Stomach (tissue), 4 donors: ENCODE measurements around the gene IQCM.

Experiments
- EP300 ChIP-seq: sonication (generic); formaldehyde crosslinking; IDR thresholded peaks from one replicate; pipeline ENCODE4 v1.6.1; 2017; ENCODE audit warnings: antibody characterized with exemption
- POLR2A ChIP-seq, 4 donors: fragments of 450-650 bp; IDR thresholded peaks; one replicate each; pipeline ENCODE4 v1.6.1; 2016; ENCODE audit warnings: antibody characterized with exemption in 4 of 4, control low read depth in 2 of 4, mild to moderate bottlenecking in 1 of 4, moderate library complexity in 1 of 4
- POLR2AphosphoS5 ChIP-seq, 3 donors: sonication (generic); formaldehyde crosslinking; IDR thresholded peaks; one replicate each; pipeline ENCODE4 v1.6.1; 2016; ENCODE audit warnings: antibody characterized with exemption in 3 of 3
- TF ChIP-seq, protein P1 (sequence below), 7 experiments: fragments of 450-650 bp in 4 of 7; fragments of 200-600 bp in 3 of 7; sonication (generic) in 3 of 7; IDR thresholded peaks; one replicate each; pipeline ENCODE4 v1.5.1; 2016 to 2019; ENCODE audit warnings: antibody characterized with exemption in 7 of 7, control low read depth in 2 of 7, mild to moderate bottlenecking in 1 of 7

DNA sequence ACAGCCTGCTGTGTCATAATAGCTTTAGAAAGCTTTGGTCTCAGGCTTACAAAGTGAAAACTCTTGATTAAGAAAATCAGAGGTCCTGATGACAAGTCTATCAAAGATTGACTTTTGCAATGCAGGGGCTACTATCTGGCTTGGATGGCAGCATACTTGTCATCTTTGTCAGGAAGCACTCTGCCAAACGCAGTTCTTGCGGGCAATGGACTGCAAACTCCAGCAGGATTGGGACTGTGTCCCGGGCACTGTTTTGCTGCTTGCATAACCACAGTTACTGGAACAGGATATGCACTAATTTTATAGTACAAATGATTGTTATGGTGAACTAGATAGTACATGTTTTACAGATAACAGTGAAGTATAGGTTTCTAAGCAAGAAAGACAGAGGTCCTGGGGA, 185.6 kb downstream of the IQCM start:
- TF ChIP-seq POLR2A (IDR thresholded peaks at IDR 0.05) (no peak), POLR2AphosphoS5 (IDR thresholded peaks at IDR 0.05) (no peak), EP300 (no peak)
- TF ChIP-seq, protein P1, sequence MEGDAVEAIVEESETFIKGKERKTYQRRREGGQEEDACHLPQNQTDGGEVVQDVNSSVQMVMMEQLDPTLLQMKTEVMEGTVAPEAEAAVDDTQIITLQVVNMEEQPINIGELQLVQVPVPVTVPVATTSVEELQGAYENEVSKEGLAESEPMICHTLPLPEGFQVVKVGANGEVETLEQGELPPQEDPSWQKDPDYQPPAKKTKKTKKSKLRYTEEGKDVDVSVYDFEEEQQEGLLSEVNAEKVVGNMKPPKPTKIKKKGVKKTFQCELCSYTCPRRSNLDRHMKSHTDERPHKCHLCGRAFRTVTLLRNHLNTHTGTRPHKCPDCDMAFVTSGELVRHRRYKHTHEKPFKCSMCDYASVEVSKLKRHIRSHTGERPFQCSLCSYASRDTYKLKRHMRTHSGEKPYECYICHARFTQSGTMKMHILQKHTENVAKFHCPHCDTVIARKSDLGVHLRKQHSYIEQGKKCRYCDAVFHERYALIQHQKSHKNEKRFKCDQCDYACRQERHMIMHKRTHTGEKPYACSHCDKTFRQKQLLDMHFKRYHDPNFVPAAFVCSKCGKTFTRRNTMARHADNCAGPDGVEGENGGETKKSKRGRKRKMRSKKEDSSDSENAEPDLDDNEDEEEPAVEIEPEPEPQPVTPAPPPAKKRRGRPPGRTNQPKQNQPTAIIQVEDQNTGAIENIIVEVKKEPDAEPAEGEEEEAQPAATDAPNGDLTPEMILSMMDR (IDR thresholded peaks at IDR 0.05) = no peak
